Panc1 (cell line): ENCODE results near the gene DYNC1LI2. TPM values are rescaled to one million over a fixed set of nuclear protein-coding genes. Genes with fewer than 3 reads are reported as not detected.

Source experiments
- ATAC-seq: fragments of 200-7000 bp; cut with Tn5 transposase; 2 replicates; pipeline ENCODE4 v1.9.1; 2020; ENCODE audit warnings: mild to moderate bottlenecking, moderate library complexity
- BruUV-seq: library from RNA; stranded (reverse); fragments of 400-500 nt; replicated peaks from 2 replicates; lab custom pipeline; 2021; lab: Mats Ljungman, UMichigan
- CTCF ChIA-PET: fragments of 300-600 bp; sonication (Branson Sonifier 250); formaldehyde crosslinking; loops from one replicate; lab custom pipeline; 2022; ENCODE audit warnings: antibody characterized with exemption; lab: Charles Lee
- POLR2A ChIA-PET: fragments of 300-600 bp; sonication (Branson Sonifier 250); formaldehyde crosslinking; loops from one replicate; lab custom pipeline; 2022; ENCODE audit warnings: antibody characterized with exemption; lab: Charles Lee
- DNase-seq: peaks from one replicate; pipeline ENCODE4 v3.0.0-alpha.2; 2010; ENCODE audit warnings: low read depth, low spot score
- H3K27ac ChIP-seq: 2 replicates; pipeline ENCODE4 v1.5.1; 2011; ENCODE audit warnings: mild to moderate bottlenecking, low read length, inconsistent platforms
- H3K27me3 ChIP-seq: fragments of 200-500 bp; sonication (Bioruptor generic); 2 replicates; pipeline ENCODE4 v1.6.0; 2014; ENCODE audit warnings: low read length, inconsistent platforms; ENCODE audit not compliant: control insufficient read depth, insufficient read depth
- H3K36me3 ChIP-seq: fragments of 200-500 bp; sonication (Bioruptor generic); 2 replicates; pipeline ENCODE4 v1.5.1; 2014; ENCODE audit warnings: inconsistent platforms, mild to moderate bottlenecking, low read length, moderate library complexity; ENCODE audit not compliant: control insufficient read depth, insufficient read depth
- H3K4me1 ChIP-seq: 2 replicates; pipeline ENCODE4 v1.5.1; 2011; ENCODE audit warnings: inconsistent platforms, mild to moderate bottlenecking, low read length, moderate library complexity; ENCODE audit not compliant: control insufficient read depth, insufficient read depth
- H3K4me3 ChIP-seq, 2 experiments: 2 replicates each; pipeline ENCODE4 v1.5.1; 2011 to 2012; ENCODE audit warnings: low read depth in 2 of 2, low read length in 2 of 2, mild to moderate bottlenecking in 2 of 2, inconsistent platforms in 1 of 2, moderate library complexity in 1 of 2
- H3K9me3 ChIP-seq: fragments of 200-500 bp; sonication (Bioruptor generic); 2 replicates; pipeline ENCODE4 v1.5.1; 2014; ENCODE audit warnings: low read depth, mild to moderate bottlenecking, inconsistent platforms, low read length, moderate library complexity; ENCODE audit not compliant: control insufficient read depth, insufficient read depth
- CTCF ChIP-seq: fragments of 450-650 bp; IDR thresholded peaks from 2 replicates; pipeline ENCODE4 v1.5.1; 2017; ENCODE audit warnings: mild to moderate bottlenecking
- POLR2AphosphoS5 ChIP-seq: IDR thresholded peaks from 2 replicates; pipeline ENCODE4 v1.6.1; 2012; ENCODE audit warnings: mild to moderate bottlenecking, low read depth, low read length, moderate library complexity
- REST ChIP-seq, 2 experiments: IDR thresholded peaks; 2 replicates each; pipeline ENCODE4 v1.6.1; 2011 to 2012; ENCODE audit warnings: low read depth in 2 of 2, control low read depth in 1 of 2, low read length in 1 of 2, mild to moderate bottlenecking in 1 of 2, moderate library complexity in 1 of 2; ENCODE audit not compliant: insufficient read depth in 1 of 2
- SIN3A ChIP-seq: IDR thresholded peaks from 2 replicates; pipeline ENCODE4 v1.6.1; 2012; ENCODE audit warnings: low read depth, mild to moderate bottlenecking, low read length, moderate library complexity, borderline replicate concordance; ENCODE audit not compliant: insufficient read depth
- TCF7L2 ChIP-seq: IDR thresholded peaks from 2 replicates; pipeline ENCODE4 v1.6.1; 2011; ENCODE audit warnings: mild to moderate bottlenecking, low read depth, low read length, inconsistent platforms
- in situ Hi-C: cut with HindIII; loops from 2 replicates; pipeline ENCODE4 v1.10.0; 2016; ENCODE audit warnings: low sequenced_read_pairs, low pct_unique_long_range_greater_than_20kb
- intact Hi-C: fragments of 100-400 bp; cut with micrococcal nuclease; formaldehyde crosslinking; loops from one replicate; pipeline ENCODE4 v1.10.0; 2022; ENCODE audit not compliant: unreplicated experiment
- total RNA-seq: library from RNA; stranded (reverse); gene quantifications from one replicate; pipeline ENCODE4 v1.2.1, GENCODE V29; 2021; ENCODE audit not compliant: unreplicated experiment

DYNC1LI2 gene
- total RNA-seq, 1 experiment from 2014 or later: 103 TPM

- no peaks in the 10 kb centered on the region for H3K27me3 ChIP-seq
- in situ Hi-C loops: no loop called here
- no TSS peak for BruUV-seq
- no peak overlapping the region for H3K27ac ChIP-seq
- intact Hi-C loops: no loop called here
- H3K4me3 ChIP-seq: no peak overlapping the region
- no peak for TF ChIP-seq TCF7L2
- TF ChIP-seq POLR2AphosphoS5: no peak
- POLR2A ChIA-PET: no interaction called here
- H3K9me3 ChIP-seq: no peaks in the 10 kb centered on the region
- CTCF ChIA-PET: no interaction called here
- DNase-seq (no peak), ATAC-seq (no peak)
- H3K36me3 ChIP-seq: no peaks in the 10 kb centered on the region
- no peaks in the 10 kb centered on the region for H3K4me1 ChIP-seq
These were observed 73.1 kb downstream of the DYNC1LI2 start for GRCh38 chr16:66678337-66678736.

GRCh38 chr16:66677836-66678235, 73.6 kb downstream of the DYNC1LI2 start:
- ChIA-PET CTCF (no interaction called here), POLR2A (no interaction called here)
- in situ Hi-C loops: no loop called here
- H3K4me3 ChIP-seq: no peak overlapping the region
- DNase-seq (no peak), ATAC-seq (no peak)
- H3K27ac ChIP-seq: no peak overlapping the region
- H3K27me3 ChIP-seq: no peaks in the 10 kb centered on the region
- TF ChIP-seq SIN3A (no peak), REST (IDR thresholded peaks at IDR 0.05; ENCODE audit: insufficient read depth in 1 of 2, low read depth in 2 of 2, low read length in 1 of 2) (no peak), POLR2AphosphoS5 (no peak), TCF7L2 (no peak), CTCF (no peak)
- intact Hi-C loops: no loop called here
- no peaks in the 10 kb centered on the region for H3K4me1 ChIP-seq
- no peaks in the 10 kb centered on the region for H3K36me3 ChIP-seq
- H3K9me3 ChIP-seq: no peaks in the 10 kb centered on the region
- no TSS peak for BruUV-seq

GRCh38 chr16:66677179-66677578, 74.2 kb downstream of the DYNC1LI2 start:
- TF ChIP-seq SIN3A (no peak), TCF7L2 (no peak), POLR2AphosphoS5 (no peak), CTCF (no peak), REST (IDR thresholded peaks at IDR 0.05; ENCODE audit: insufficient read depth in 1 of 2, low read depth in 2 of 2, low read length in 1 of 2) (no peak)
- H3K4me3 ChIP-seq: no peak overlapping the region
- H3K36me3 ChIP-seq: no peaks in the 10 kb centered on the region
- ATAC-seq (no peak), DNase-seq (no peak)
- ChIA-PET POLR2A (interaction anchor here (0.7 kb wide), 1 partner anchor 161 kb away, joined by 3 read pairs; no protein-coding TSS in a partner anchor), CTCF (interaction anchor here (0.6 kb wide), 1 partner anchor 168 kb away, joined by 3 read pairs; no protein-coding TSS in a partner anchor)
- no peaks in the 10 kb centered on the region for H3K9me3 ChIP-seq
- in situ Hi-C loops: no loop called here
- BruUV-seq: no TSS peak
- no peak overlapping the region for H3K27ac ChIP-seq
- H3K27me3 ChIP-seq: no peaks in the 10 kb centered on the region
- H3K4me1 ChIP-seq: no peaks in the 10 kb centered on the region
- intact Hi-C loops: no loop called here
